ENCODE data around the gene CD84. TPM values are rescaled to one million over a fixed set of nuclear protein-coding genes. Genes with fewer than 3 reads are reported as not detected.
A peak's percentile ranks its signal among the peaks of the same experiment; 100 is the strongest.

Gene CD84
- total RNA-seq, 1 donor from 2014 or later = 20.7 TPM

GRCh38 chr1:160522622-160523345 lies 56.5 kb downstream of the CD84 start, which contains the start of gene SLAMF6:
TSS of gene SLAMF6 (minus strand) at chr1:160523255. CDS start at chr1:160523192, 63 bp downstream.
- no peaks in the 10 kb centered on the region for H3K27me3 ChIP-seq
- DNase-seq = no peak
- no peaks in the 10 kb centered on the region for H3K9me3 ChIP-seq
- no peaks in the 10 kb centered on the region for H3K36me3 ChIP-seq
- peak within 1 kb of the TSS; percentile 47 for H3K27ac ChIP-seq
- intact Hi-C loops (cut with DNase I) = no loop called here
- peak; percentile 59 for ATAC-seq
- TF ChIP-seq CTCF (IDR thresholded peaks at IDR 0.05) = no peak
- peaks cover 7% of the 10 kb centered on the region for H3K4me1 ChIP-seq
- H3K4me3 ChIP-seq = peak within 1 kb of the TSS; percentile 40

GRCh38 chr1:160522136-160522535 lies 57.2 kb downstream of the CD84 start:
- Histone ChIP-seq H3K9me3 (no peaks in the 10 kb centered on the region), H3K4me1 (peaks cover 7% of the 10 kb centered on the region), H3K4me3 (peak overlapping the region; percentile 40), H3K36me3 (no peaks in the 10 kb centered on the region), H3K27ac (peak overlapping the region; percentile 47), H3K27me3 (no peaks in the 10 kb centered on the region)
- ATAC-seq (no peak), DNase-seq (no peak)
- intact Hi-C loops (cut with DNase I) = no loop called here
- TF ChIP-seq CTCF (IDR thresholded peaks at IDR 0.05) = no peak

- H3K4me3 ChIP-seq = peak overlapping the region; percentile 40
- no peaks in the 10 kb centered on the region for H3K36me3 ChIP-seq
- peaks cover 7% of the 10 kb centered on the region for H3K4me1 ChIP-seq
- TF ChIP-seq CTCF (IDR thresholded peaks at IDR 0.05) = no peak
- no peaks in the 10 kb centered on the region for H3K9me3 ChIP-seq
- intact Hi-C loops (cut with DNase I) = no loop called here
- no peak for ATAC-seq
- peak overlapping the region; percentile 6 for H3K27ac ChIP-seq
- no peak for DNase-seq
- no peaks in the 10 kb centered on the region for H3K27me3 ChIP-seq
Measured at GRCh38 chr1:160521554-160521953, 57.7 kb downstream of the CD84 start.

GRCh38 chr1:160520999-160521398 lies 58.3 kb downstream of the CD84 start:
- peak overlapping the region; percentile 6 for H3K27ac ChIP-seq
- H3K4me1 ChIP-seq = peaks cover 7% of the 10 kb centered on the region
- no peak for TF ChIP-seq CTCF (IDR thresholded peaks at IDR 0.05)
- DNase-seq (no peak), ATAC-seq (peak; percentile 23)
- no peaks in the 10 kb centered on the region for H3K9me3 ChIP-seq
- H3K27me3 ChIP-seq = no peaks in the 10 kb centered on the region
- peak overlapping the region; percentile 40 for H3K4me3 ChIP-seq
- H3K36me3 ChIP-seq = no peaks in the 10 kb centered on the region
- intact Hi-C loops (cut with DNase I) = no loop called here

GRCh38 chr1:160520582-160520981 lies 58.7 kb downstream of the CD84 start:
- H3K9me3 ChIP-seq = no peaks in the 10 kb centered on the region
- H3K4me3 ChIP-seq = peak overlapping the region; percentile 40
- no peak for TF ChIP-seq CTCF (IDR thresholded peaks at IDR 0.05)
- H3K36me3 ChIP-seq = no peaks in the 10 kb centered on the region
- no peaks in the 10 kb centered on the region for H3K27me3 ChIP-seq
- DNase-seq (no peak), ATAC-seq (no peak)
- peaks cover 7% of the 10 kb centered on the region for H3K4me1 ChIP-seq
- H3K27ac ChIP-seq = no peak overlapping the region
- intact Hi-C loops (cut with DNase I) = no loop called here

Data from upper lobe of right lung (tissue), 1 donor.